HG02943 (cell line): ENCODE data around the gene LRP1B.

ENCODE experiments used
- ATAC-seq: cut with Tn5 transposase; IDR thresholded peaks from one replicate; pipeline ENCODE4 v1.9.1; 2021; ENCODE audit warnings: mild to moderate bottlenecking, low read depth, moderate library complexity; ENCODE audit not compliant: unreplicated experiment

The LRP1B gene

DNA sequence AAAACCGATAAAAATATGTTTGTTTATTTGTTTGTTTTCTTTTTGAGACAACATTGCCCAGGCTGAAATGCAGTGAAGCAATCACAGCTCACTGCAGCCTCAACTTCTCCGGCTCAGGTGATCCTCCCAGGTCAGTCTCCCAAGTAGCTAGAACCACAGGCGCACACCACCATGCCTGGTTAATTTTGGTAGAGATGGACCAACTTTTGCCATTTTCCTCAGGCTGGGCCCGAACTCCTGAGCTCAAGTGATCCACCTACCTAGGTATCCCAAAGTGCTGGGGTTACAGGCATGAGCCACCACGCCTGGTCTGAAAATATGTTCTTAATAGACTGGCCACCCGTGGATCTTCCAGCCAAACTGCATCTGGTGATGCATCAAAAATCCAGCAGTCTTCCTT lies 1867.9 kb downstream of the LRP1B start:
- ATAC-seq = no peak

- no peak for ATAC-seq
Observed at GRCh38 chr2:140257692-140258300, 1873.0 kb downstream of the LRP1B start.

- ATAC-seq = no peak
Observed at GRCh38 chr2:140256080-140256479, 1874.7 kb downstream of the LRP1B start.

- no peak for ATAC-seq
Observed at GRCh38 chr2:140249821-140250220, 1881.0 kb downstream of the LRP1B start.

GRCh38 chr2:140248623-140249022 lies 1882.2 kb downstream of the LRP1B start:
- no peak for ATAC-seq

- ATAC-seq = no peak
Observed at GRCh38 chr2:140247451-140248195, 1883.2 kb downstream of the LRP1B start.

GRCh38 chr2:140246957-140247356 lies 1883.9 kb downstream of the LRP1B start:
- ATAC-seq = no peak

DNA sequence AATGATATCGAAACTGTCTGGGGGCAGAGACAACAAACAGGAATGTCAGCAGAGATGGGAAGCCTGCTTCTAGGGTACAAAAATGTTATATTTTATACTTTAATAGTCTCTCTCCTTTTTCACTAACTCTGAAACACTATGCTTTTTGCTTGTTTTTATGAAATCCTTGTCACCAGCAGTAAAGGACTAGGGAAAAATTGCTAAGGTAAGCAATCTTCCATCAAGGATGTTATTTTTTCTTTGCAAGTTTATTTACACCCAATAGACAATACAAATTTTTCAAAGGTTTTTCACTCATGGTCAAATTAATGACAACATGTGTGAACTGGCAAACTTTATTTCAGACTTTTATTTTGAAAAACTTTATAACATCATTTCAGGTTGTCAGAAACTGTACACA lies 1884.8 kb downstream of the LRP1B start:
- ATAC-seq = no peak

- ATAC-seq = no peak
Observed at GRCh38 chr2:140242889-140243288, 1887.9 kb downstream of the LRP1B start.

GRCh38 chr2:140234116-140234515 lies 1896.7 kb downstream of the LRP1B start:
- no peak for ATAC-seq

- no peak for ATAC-seq
Observed at GRCh38 chr2:140210963-140211362, 1919.9 kb downstream of the LRP1B start.

DNA sequence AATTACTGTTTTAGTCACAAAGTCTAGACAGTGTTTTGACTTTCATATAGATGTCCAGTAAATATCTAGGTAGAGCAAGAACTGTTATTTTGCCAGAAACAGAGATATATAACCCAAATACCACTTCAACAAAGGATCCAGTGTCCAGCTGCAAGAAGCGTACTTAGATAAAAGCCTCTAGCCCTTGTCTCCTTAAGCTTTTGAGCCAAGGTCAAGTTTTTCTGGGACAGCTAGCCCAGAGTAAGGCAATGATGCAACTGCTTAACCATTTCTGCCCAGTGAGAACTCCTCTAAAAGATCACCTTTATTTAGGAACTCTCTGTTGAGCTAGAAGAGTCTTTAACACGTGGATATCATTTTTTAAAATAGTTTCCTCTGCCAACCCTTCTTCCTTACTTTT lies 1925.7 kb downstream of the LRP1B start:
- no peak for ATAC-seq

- ATAC-seq = no peak
Observed at GRCh38 chr2:140203347-140203746, 1927.5 kb downstream of the LRP1B start.

- no peak for ATAC-seq
Observed at GRCh38 chr2:140201572-140201971, 1929.2 kb downstream of the LRP1B start.

DNA sequence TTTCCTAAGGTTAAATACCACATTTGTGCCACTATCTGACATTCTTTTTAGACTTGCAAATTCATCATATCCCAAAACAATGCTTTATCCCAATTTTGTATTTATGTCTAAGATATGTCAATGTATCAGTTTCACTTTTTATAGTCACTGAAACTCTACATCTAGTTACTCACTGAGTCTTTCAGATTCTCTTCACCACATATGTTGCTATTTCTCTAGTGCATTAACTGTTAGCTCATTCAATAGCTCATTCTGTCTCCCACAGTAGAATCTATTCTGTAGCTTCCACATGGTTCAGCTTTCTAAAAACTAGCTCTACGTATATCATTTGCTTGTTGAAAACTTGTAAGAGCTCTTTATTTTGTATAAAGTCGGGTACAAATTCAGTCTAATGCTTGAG lies 1930.1 kb downstream of the LRP1B start:
- ATAC-seq = no peak

GRCh38 chr2:140200307-140200706 lies 1930.5 kb downstream of the LRP1B start:
- no peak for ATAC-seq

- ATAC-seq = no peak
Observed at GRCh38 chr2:140199312-140199711, 1931.5 kb downstream of the LRP1B start.

GRCh38 chr2:140187086-140187485 lies 1943.7 kb downstream of the LRP1B start:
- no peak for ATAC-seq

DNA sequence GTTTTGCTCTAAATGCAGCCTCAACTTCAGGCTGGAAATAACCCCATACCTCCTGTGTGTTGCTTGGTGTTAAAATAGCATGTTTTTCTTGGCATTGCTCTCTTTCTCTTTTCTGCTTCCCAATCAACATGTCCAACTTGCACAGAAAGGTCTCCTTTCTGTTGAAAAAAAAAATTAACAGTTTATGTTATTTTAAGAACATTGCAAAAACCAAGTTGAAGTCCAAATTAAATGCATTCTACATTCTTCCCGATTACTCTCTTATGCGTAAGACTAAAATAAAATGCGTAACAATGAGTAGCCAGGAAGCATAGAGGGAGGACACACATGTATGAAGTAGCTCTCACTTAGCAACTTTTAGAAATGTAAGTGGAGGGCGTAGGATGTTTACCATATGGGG lies 1944.5 kb downstream of the LRP1B start:
- no peak for ATAC-seq

DNA sequence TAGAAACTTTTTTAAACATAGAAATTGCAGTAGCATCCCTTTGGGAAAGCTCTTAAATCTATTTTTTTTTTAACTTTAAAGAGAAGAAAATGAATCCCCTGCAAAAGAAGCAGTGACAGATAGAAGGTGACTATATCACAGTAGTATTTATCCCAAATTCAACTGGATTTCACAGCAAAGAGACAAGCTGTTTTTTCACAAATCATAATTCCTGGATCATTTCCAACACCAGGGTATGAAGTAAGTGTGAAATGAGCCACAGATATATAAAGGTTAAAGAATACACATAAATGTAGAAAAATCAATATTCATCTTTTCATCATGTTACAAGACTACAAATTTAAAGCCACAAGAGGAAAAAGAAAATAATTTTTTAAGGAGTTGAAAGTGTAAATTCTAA lies 1945.7 kb downstream of the LRP1B start:
- no peak for ATAC-seq

GRCh38 chr2:140183056-140183765 lies 1947.6 kb downstream of the LRP1B start:
- ATAC-seq = no peak
